Endothelial cell of umbilical vein (primary cell): ENCODE measurements around the gene SLC44A3. TPM values are rescaled to one million over a fixed set of nuclear protein-coding genes. Genes with fewer than 3 reads are reported as not detected.

Experiments used
- BruUV-seq: library from RNA; stranded (reverse); fragments of 400-500 nt; replicated peaks from 2 replicates; lab custom pipeline; 2021; lab: Mats Ljungman, UMichigan
- CTCF ChIA-PET: fragments of 300-600, 350-600 bp; sonication (Branson Sonifier 250); formaldehyde crosslinking; loops from one replicate; lab custom pipeline; 2021; ENCODE audit warnings: antibody characterized with exemption, inconsistent platforms; lab: Charles Lee
- POLR2A ChIA-PET: fragments of 300-600, 350-600 bp; sonication (Branson Sonifier 250); formaldehyde crosslinking; loops from one replicate; lab custom pipeline; 2021; ENCODE audit warnings: antibody characterized with exemption, inconsistent platforms; lab: Charles Lee
- DNase-seq: peaks from one replicate; pipeline ENCODE4 v3.0.0-alpha.2; 2011; ENCODE audit warnings: low read depth, low spot score
- FAIRE-seq: peaks from 2 replicates; lab custom pipeline; 2011; peaks lifted over from hg19 to GRCh38; lab: Jason Lieb, UNC
- H2AFZ ChIP-seq: 2 replicates; pipeline ENCODE4 v1.6.0; 2012; ENCODE audit warnings: low read depth, low read length, control low read depth, inconsistent platforms
- H3K27ac ChIP-seq: 2 replicates; pipeline ENCODE4 v1.5.1; 2011; ENCODE audit warnings: low read depth, mild to moderate bottlenecking, control low read depth, low read length, moderate library complexity; ENCODE audit not compliant: insufficient read depth
- H3K27me3 ChIP-seq, 2 experiments: 2 replicates each; pipeline versions ENCODE4 v1.6.0 to v1.6.1; 2011; ENCODE audit warnings: low read length in 2 of 2, mixed read lengths in 1 of 2; ENCODE audit not compliant: control insufficient read depth in 2 of 2, insufficient read depth in 2 of 2
- H3K36me3 ChIP-seq, 2 experiments: 2 replicates in 1 of 2; 3 replicates in 1 of 2; pipeline ENCODE4 v1.5.1; 2011; ENCODE audit warnings: low read length in 2 of 2, mild to moderate bottlenecking in 1 of 2, moderate library complexity in 1 of 2; ENCODE audit not compliant: control insufficient read depth in 2 of 2, insufficient read depth in 2 of 2; ENCODE audit errors: extremely low read depth in 1 of 2
- H3K4me1 ChIP-seq: 3 replicates; pipeline ENCODE4 v1.5.1; 2011; ENCODE audit warnings: mild to moderate bottlenecking, low read length; ENCODE audit not compliant: control insufficient read depth, insufficient read depth; ENCODE audit errors: extremely low read depth
- H3K4me2 ChIP-seq: 2 replicates; pipeline ENCODE4 v1.6.1; 2011; ENCODE audit warnings: low read length, control low read depth, mixed read lengths; ENCODE audit not compliant: insufficient read depth
- H3K4me3 ChIP-seq, 3 experiments: fragments of 200-600 bp in 1 of 3; sonication (generic), shearing (Covaris generic) in 1 of 3; replicated peaks in 1 of 3; 2 replicates each; pipeline ENCODE4 v1.5.1; 2011 to 2016; ENCODE audit warnings: control low read depth in 3 of 3, low read length in 3 of 3, mild to moderate bottlenecking in 2 of 3, inconsistent platforms in 1 of 3, low read depth in 1 of 3, moderate library complexity in 1 of 3; ENCODE audit not compliant: insufficient read depth in 1 of 3
- H3K79me2 ChIP-seq: 2 replicates; pipeline ENCODE4 v1.6.0; 2012; ENCODE audit warnings: low read length, inconsistent platforms; ENCODE audit not compliant: control insufficient read depth, insufficient read depth
- H3K9ac ChIP-seq: replicated peaks from 2 replicates; pipeline ENCODE3; 2011; ENCODE audit warnings: low read length, control low read depth; ENCODE audit not compliant: insufficient read depth; ENCODE audit errors: extremely low read depth
- H3K9me1 ChIP-seq: replicated peaks from 3 replicates; pipeline ENCODE4 v1.6.0; 2011; ENCODE audit warnings: mild to moderate bottlenecking, low read length; ENCODE audit not compliant: control insufficient read depth, insufficient read depth; ENCODE audit errors: extremely low read depth
- H3K9me3 ChIP-seq: replicated peaks from 2 replicates; pipeline ENCODE4 v1.5.1; 2012; ENCODE audit warnings: low read length, inconsistent platforms; ENCODE audit not compliant: control insufficient read depth, insufficient read depth
- H4K20me1 ChIP-seq: replicated peaks from 2 replicates; pipeline ENCODE3; 2011; ENCODE audit warnings: mild to moderate bottlenecking, low read length; ENCODE audit not compliant: control insufficient read depth, insufficient read depth; ENCODE audit errors: extremely low read depth
- EZH2 ChIP-seq: IDR thresholded peaks from 2 replicates; pipeline ENCODE4 v1.6.1; 2012; ENCODE audit warnings: borderline replicate concordance, low read depth, mild to moderate bottlenecking, moderate library complexity, low read length, inconsistent platforms; ENCODE audit not compliant: severe bottlenecking
- FOS ChIP-seq: IDR thresholded peaks from 2 replicates; pipeline ENCODE4 v1.6.1; 2011; ENCODE audit warnings: mild to moderate bottlenecking, low read length, moderate library complexity, borderline replicate concordance; ENCODE audit not compliant: insufficient read depth
- GATA2 ChIP-seq: IDR thresholded peaks from 2 replicates; pipeline ENCODE4 v1.7.0; 2011; ENCODE audit warnings: low read depth, mild to moderate bottlenecking, moderate library complexity, mixed read lengths, low read length; ENCODE audit not compliant: insufficient read length, insufficient read depth
- JUN ChIP-seq: IDR thresholded peaks from 2 replicates; pipeline ENCODE4 v1.6.1; 2011; ENCODE audit warnings: borderline replicate concordance, low read depth; ENCODE audit not compliant: insufficient read length, insufficient read depth
- MYC ChIP-seq: IDR thresholded peaks from one replicate; pipeline ENCODE4 v1.6.1; 2011; ENCODE audit warnings: mild to moderate bottlenecking, low read depth, low read length
- POLR2A ChIP-seq: IDR thresholded peaks from 2 replicates; pipeline ENCODE4 v1.6.1; 2012; ENCODE audit warnings: low read depth, mild to moderate bottlenecking, control low read depth, low read length
- POLR2AphosphoS5 ChIP-seq: IDR thresholded peaks from 2 replicates; pipeline ENCODE4 v1.6.1; 2012; ENCODE audit warnings: low read depth, mild to moderate bottlenecking, control low read depth, low read length, moderate library complexity; ENCODE audit not compliant: insufficient read depth
- dilution Hi-C: fragments of 300-500 bp; cut with MboI; formaldehyde crosslinking; loops from one replicate; pipeline ENCODE4 v1.15.0; 2019; ENCODE audit warnings: low sequenced_read_pairs; ENCODE audit not compliant: extremely low pct_ligation_motif_present
- intact Hi-C: fragments of 100-400 bp; cut with micrococcal nuclease; formaldehyde crosslinking; loops from one replicate; pipeline ENCODE4 v1.10.0; 2022
- polyA plus RNA-seq, 4 experiments: library from polyadenylated mRNA; depleted of rRNA in 3 of 4; stranded (reverse) in 3 of 4; unstranded in 1 of 4; fragments of >200 nt; gene quantifications; 2 replicates each; pipeline versions ENCODE4 v1.2.1 to v1.2.3, GENCODE V29; 2011 to 2012; ENCODE audit warnings: missing spikeins in 1 of 4
- total RNA-seq: library from RNA; stranded (reverse); gene quantifications from 2 replicates; pipeline ENCODE4 v1.2.3, GENCODE V29; 2021
- TF ChIP-seq, protein P1 (sequence below): IDR thresholded peaks from 2 replicates; pipeline ENCODE4 v1.6.1; 2011; ENCODE audit not compliant: insufficient read depth, insufficient read length
- TF ChIP-seq, protein P2 (sequence below), 2 donors: IDR thresholded peaks; 1 replicate in 1 of 2; 2 replicates in 1 of 2; pipeline ENCODE4 v1.5.1; 2011; ENCODE audit warnings: low read length in 2 of 2, mild to moderate bottlenecking in 2 of 2, moderate library complexity in 2 of 2, control low read depth in 1 of 2, inconsistent platforms in 1 of 2, low read depth in 1 of 2; ENCODE audit not compliant: insufficient read depth in 1 of 2; ENCODE audit errors: extremely low read depth in 1 of 2

The SLC44A3 gene
- total and polyA plus RNA-seq, 2 donors (not counting 3 experiments of a cell fraction or from before 2014, with no cell fraction given) = 0.29 to 0.42 TPM

GRCh38 chr1:94852788-94853187, 32.6 kb downstream of the SLC44A3 start:
- Histone ChIP-seq H3K9me3 (no peaks in the 10 kb centered on the region), H3K79me2 (no peaks in the 10 kb centered on the region), H3K27ac (no peak overlapping the region), H3K9ac (no peak overlapping the region), H3K27me3 (no peaks in the 10 kb centered on the region), H2AFZ (no peak overlapping the region), H3K9me1 (no peaks in the 10 kb centered on the region), H3K4me3 (no peak overlapping the region), H3K36me3 (no peaks in the 10 kb centered on the region), H3K4me1 (peaks cover 16% of the 10 kb centered on the region), H4K20me1 (no peaks in the 10 kb centered on the region), H3K4me2 (no peak overlapping the region)
- POLR2A ChIA-PET = no interaction called here
- DNase-seq (no peak), FAIRE-seq (no peak)
- intact Hi-C loops = loop anchor here (5.0 kb wide), 1 partner anchor 45 kb away; no protein-coding TSS in a partner anchor
- dilution Hi-C loops = no loop called here
- TF ChIP-seq FOS (no peak), EZH2 (no peak), JUN (no peak), GATA2 (no peak), POLR2AphosphoS5 (no peak), MYC (no peak), POLR2A (no peak)
- TF ChIP-seq, protein P1, sequence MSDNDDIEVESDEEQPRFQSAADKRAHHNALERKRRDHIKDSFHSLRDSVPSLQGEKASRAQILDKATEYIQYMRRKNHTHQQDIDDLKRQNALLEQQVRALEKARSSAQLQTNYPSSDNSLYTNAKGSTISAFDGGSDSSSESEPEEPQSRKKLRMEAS = no peak
- TF ChIP-seq, protein P2, sequence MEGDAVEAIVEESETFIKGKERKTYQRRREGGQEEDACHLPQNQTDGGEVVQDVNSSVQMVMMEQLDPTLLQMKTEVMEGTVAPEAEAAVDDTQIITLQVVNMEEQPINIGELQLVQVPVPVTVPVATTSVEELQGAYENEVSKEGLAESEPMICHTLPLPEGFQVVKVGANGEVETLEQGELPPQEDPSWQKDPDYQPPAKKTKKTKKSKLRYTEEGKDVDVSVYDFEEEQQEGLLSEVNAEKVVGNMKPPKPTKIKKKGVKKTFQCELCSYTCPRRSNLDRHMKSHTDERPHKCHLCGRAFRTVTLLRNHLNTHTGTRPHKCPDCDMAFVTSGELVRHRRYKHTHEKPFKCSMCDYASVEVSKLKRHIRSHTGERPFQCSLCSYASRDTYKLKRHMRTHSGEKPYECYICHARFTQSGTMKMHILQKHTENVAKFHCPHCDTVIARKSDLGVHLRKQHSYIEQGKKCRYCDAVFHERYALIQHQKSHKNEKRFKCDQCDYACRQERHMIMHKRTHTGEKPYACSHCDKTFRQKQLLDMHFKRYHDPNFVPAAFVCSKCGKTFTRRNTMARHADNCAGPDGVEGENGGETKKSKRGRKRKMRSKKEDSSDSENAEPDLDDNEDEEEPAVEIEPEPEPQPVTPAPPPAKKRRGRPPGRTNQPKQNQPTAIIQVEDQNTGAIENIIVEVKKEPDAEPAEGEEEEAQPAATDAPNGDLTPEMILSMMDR (IDR thresholded peaks at IDR 0.05; ENCODE audit: extremely low read depth in 1 of 2, insufficient read depth in 1 of 2, low read depth in 1 of 2, low read length in 2 of 2) = no peak
- CTCF ChIA-PET = interaction anchor here (0.6 to 10.0 kb wide), 6 partner anchors 67 to 381 kb away, joined by 3 to 360 read pairs (median 12); partner anchors contain the start of gene CNN3
- BruUV-seq = no TSS peak
